ENCODE measurements around the gene IMP4. TPM values are rescaled to one million over a fixed set of nuclear protein-coding genes. Genes with fewer than 3 reads are reported as not detected.

The IMP4 gene
- total and polyA plus RNA-seq, 2 of the 13 experiments (the other 11 are each of a cell fraction or from before 2014, with no cell fraction given): 142 to 158 TPM

DNA sequence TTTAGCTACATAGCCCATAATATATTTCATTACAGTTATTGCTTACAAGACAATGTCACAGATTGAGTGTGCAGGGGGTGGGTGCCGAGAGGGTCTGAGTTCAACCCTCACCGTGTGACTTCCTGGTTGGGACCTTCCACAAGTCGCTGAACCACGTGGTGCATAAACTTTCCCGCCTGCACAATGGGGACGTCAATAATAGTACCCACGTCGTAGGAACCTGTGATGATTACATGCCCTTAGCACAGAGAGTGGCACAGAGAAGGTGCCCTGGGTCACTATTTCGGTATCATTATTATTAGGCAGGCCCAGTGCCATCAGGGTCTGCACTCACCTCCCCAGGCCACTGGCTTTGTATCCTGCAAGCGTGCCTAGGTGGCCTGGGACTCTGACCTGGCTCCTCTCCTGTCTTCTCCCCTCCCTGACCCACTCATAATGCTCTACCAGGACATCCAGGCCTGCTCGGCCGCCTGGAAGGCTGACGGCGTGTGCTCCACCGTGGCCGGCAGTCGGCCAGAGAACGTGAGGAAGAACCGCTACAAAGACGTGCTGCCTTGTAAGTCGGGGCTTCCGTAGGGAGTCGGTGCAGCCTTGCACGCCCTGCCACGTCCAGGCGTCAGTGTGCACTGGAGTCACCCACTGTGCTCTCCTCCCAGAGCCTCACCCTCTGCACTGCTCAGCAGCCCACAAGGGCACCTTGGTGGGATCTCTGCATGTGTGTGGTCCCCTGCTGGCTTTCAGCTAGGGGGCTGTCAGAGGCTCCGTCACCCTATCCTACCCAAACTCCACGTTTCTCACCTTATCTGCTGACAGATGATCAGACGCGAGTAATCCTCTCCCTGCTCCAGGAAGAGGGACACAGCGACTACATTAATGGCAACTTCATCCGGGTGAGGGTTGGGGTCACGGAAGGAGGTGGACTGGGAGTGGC, 16.0 kb downstream of the IMP4 start:
- in situ Hi-C loops (cut with HindIII; ENCODE audit: extremely low pct_ligation_motif_present, low pct_unique_long_range_greater_than_20kb): no loop called here
- ATAC-seq (no peak), FAIRE-seq (no peak), DNase-seq (ENCODE audit: low spot score) (no peak)
- Histone ChIP-seq H3K27ac (ENCODE audit: extremely low read length, insufficient read depth, low read length) (no peak overlapping the region), H3K36me3 (replicated peaks in 1 of 2; ENCODE audit: control insufficient read depth in 1 of 2, insufficient read depth in 2 of 2, low read length in 2 of 2) (no peaks in the 10 kb centered on the region), H3K4me2 (ENCODE audit: low read depth, low read length) (no peak overlapping the region), H3K9ac (ENCODE audit: insufficient read depth, low read depth, low read length) (no peak overlapping the region), H3K27me3 (ENCODE audit: control insufficient read depth in 1 of 2, insufficient read depth in 2 of 2, low read length in 2 of 2) (no peaks in the 10 kb centered on the region; a peak in 1 of 5 replicates), H4K20me1 (ENCODE audit: insufficient read depth, low read length) (no peaks in the 10 kb centered on the region), H3K4me1 (ENCODE audit: insufficient read depth, low read length) (peaks cover 23% of the 10 kb centered on the region), H3K4me3 (replicated peaks in 1 of 3; ENCODE audit: insufficient read depth in 1 of 3, low read depth in 2 of 3, low read length in 3 of 3) (no peak overlapping the region), H3K79me2 (ENCODE audit: insufficient read depth, low read length) (peaks cover 6% of the 10 kb centered on the region), H2AFZ (ENCODE audit: low read length) (no peak overlapping the region), H3K9me3 (ENCODE audit: low read length) (no peaks in the 10 kb centered on the region)
- CTCF ChIA-PET (ENCODE audit: low intra/inter-chr PET ratio, low total read pairs): no interaction called here
- BruUV-seq (replicated peaks): no TSS peak
- intact Hi-C loops (cut with micrococcal nuclease; ENCODE audit: unreplicated experiment): loop anchor here (5.0 kb wide), 1 partner anchor 34 kb away; no protein-coding TSS in a partner anchor
- WGBS (ENCODE audit: low lambda C conversion rate): 96% methylated on average over 32 of the region's 33 CpGs
- TF ChIP-seq AGO2 (optimal IDR thresholded peaks at IDR 0.05; ENCODE audit: low read depth, low read length) (peak; percentile 50), SRSF4 (IDR thresholded peaks at IDR 0.05; ENCODE audit: low read depth, low read length, poor library complexity, severe bottlenecking) (no peak)
- TF ChIP-seq, protein P1, sequence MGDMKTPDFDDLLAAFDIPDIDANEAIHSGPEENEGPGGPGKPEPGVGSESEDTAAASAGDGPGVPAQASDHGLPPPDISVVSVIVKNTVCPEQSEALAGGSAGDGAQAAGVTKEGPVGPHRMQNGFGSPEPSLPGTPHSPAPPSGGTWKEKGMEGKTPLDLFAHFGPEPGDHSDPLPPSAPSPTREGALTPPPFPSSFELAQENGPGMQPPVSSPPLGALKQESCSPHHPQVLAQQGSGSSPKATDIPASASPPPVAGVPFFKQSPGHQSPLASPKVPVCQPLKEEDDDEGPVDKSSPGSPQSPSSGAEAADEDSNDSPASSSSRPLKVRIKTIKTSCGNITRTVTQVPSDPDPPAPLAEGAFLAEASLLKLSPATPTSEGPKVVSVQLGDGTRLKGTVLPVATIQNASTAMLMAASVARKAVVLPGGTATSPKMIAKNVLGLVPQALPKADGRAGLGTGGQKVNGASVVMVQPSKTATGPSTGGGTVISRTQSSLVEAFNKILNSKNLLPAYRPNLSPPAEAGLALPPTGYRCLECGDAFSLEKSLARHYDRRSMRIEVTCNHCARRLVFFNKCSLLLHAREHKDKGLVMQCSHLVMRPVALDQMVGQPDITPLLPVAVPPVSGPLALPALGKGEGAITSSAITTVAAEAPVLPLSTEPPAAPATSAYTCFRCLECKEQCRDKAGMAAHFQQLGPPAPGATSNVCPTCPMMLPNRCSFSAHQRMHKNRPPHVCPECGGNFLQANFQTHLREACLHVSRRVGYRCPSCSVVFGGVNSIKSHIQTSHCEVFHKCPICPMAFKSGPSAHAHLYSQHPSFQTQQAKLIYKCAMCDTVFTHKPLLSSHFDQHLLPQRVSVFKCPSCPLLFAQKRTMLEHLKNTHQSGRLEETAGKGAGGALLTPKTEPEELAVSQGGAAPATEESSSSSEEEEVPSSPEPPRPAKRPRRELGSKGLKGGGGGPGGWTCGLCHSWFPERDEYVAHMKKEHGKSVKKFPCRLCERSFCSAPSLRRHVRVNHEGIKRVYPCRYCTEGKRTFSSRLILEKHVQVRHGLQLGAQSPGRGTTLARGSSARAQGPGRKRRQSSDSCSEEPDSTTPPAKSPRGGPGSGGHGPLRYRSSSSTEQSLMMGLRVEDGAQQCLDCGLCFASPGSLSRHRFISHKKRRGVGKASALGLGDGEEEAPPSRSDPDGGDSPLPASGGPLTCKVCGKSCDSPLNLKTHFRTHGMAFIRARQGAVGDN (CRISPR knock-in tag; IDR thresholded peaks at IDR 0.05): peak; percentile 18; the same call in 1 of the 2 replicates
- POLR2A ChIA-PET: no interaction called here
